OCI-LY7 (cell line): ENCODE data around the gene PLEKHM3.

Experiments
- CTCF ChIP-seq: fragments of 200-600 bp; sonication (generic); conservative IDR thresholded peaks from 2 replicates; pipeline ENCODE4 v1.5.1; 2014; ENCODE audit warnings: mild to moderate bottlenecking, antibody characterized with exemption, low read length, moderate library complexity, mixed read lengths
- EZH2phosphoT487 ChIP-seq: fragments of 200-600 bp; sonication (generic); IDR thresholded peaks from 2 replicates; pipeline ENCODE4 v1.6.1; 2018; ENCODE audit warnings: low read depth, borderline replicate concordance, mild to moderate bottlenecking, mixed run types, antibody characterized with exemption, low read length, moderate library complexity, mixed read lengths

- TF ChIP-seq CTCF (no peak), EZH2phosphoT487 (no peak)
Measured at GRCh38 chr2:207825978-207826377, 199.3 kb downstream of the PLEKHM3 start.
